ENCODE data around the gene ITSN1.
"Not testable (repeated sequence)": the region's sequence is repeated elsewhere in the genome, so short reads cannot be mapped to it uniquely, and the experiment has no call there.

The ITSN1 gene

GRCh38 chr21:33642027-33642895 lies at the start of gene ITSN1:
ITSN1 (plus strand) TSS chr21:33642501; CDS start chr21:33718829, 76,328 bp downstream.
- DNase-seq: peak; percentile 99

- no peak for DNase-seq
These were observed 44.2 kb upstream of the ITSN1 start for GRCh38 chr21:33598051-33598450.

- DNase-seq: no peak
These were observed 33.7 kb upstream of the ITSN1 start for GRCh38 chr21:33608559-33608958.

GRCh38 chr21:33611006-33611744 lies 31.1 kb upstream of the ITSN1 start:
- DNase-seq: no peak

- not testable (repeated sequence) for DNase-seq
These were observed 24.7 kb upstream of the ITSN1 start for GRCh38 chr21:33617565-33617964.

GRCh38 chr21:33618407-33618806 lies 23.9 kb upstream of the ITSN1 start:
- no peak for DNase-seq

GRCh38 chr21:33619726-33620125 lies 22.6 kb upstream of the ITSN1 start:
- no peak for DNase-seq

- no peak for DNase-seq
These were observed 20.0 kb upstream of the ITSN1 start for GRCh38 chr21:33622253-33622652.

- not testable (repeated sequence) for DNase-seq
These were observed 16.1 kb upstream of the ITSN1 start for GRCh38 chr21:33626151-33626550.

GRCh38 chr21:33634254-33634653 lies 8.0 kb upstream of the ITSN1 start:
- DNase-seq: no peak

- no peak for DNase-seq
These were observed 1.5 kb upstream of the ITSN1 start for GRCh38 chr21:33640697-33641351.

- peak; percentile 99 for DNase-seq
These were observed 812 bp upstream of the ITSN1 start, which contains the start of gene CRYZL1 for GRCh38 chr21:33641352-33642026. CRYZL1 (minus strand) TSS chr21:33641741; CDS start chr21:33631551, 10,190 bp downstream.

- DNase-seq: no peak
These were observed 776 bp downstream of the ITSN1 start for GRCh38 chr21:33642896-33643657.

- DNase-seq: peak; percentile 23
These were observed 1.5 kb downstream of the ITSN1 start for GRCh38 chr21:33643658-33644311.

GRCh38 chr21:33644383-33645074 lies 2.2 kb downstream of the ITSN1 start:
- DNase-seq: no peak

GRCh38 chr21:33645730-33646129 lies 3.4 kb downstream of the ITSN1 start:
- DNase-seq: no peak

GRCh38 chr21:33647587-33647986 lies 5.3 kb downstream of the ITSN1 start:
- no peak for DNase-seq

- no peak for DNase-seq
These were observed 6.3 kb downstream of the ITSN1 start for GRCh38 chr21:33648555-33648954.

- no peak for DNase-seq
These were observed 7.9 kb downstream of the ITSN1 start for GRCh38 chr21:33650230-33650629.

GRCh38 chr21:33650929-33651509 lies 8.7 kb downstream of the ITSN1 start:
- no peak for DNase-seq
